HepG2 (cell line): ENCODE results near the gene MAPK9. TPM values are rescaled to one million over a fixed set of nuclear protein-coding genes. Genes with fewer than 3 reads are reported as not detected.

ENCODE experiments used
- ATAC-seq: fragments of 200-7000 bp; cut with Tn5 transposase; 3 replicates; pipeline ENCODE4 v1.9.1; 2020; ENCODE audit warnings: mild to moderate bottlenecking, moderate library complexity
- BruUV-seq: library from RNA; stranded (reverse); fragments of 400-500 nt; replicated peaks from 2 replicates; lab custom pipeline; 2021; lab: Mats Ljungman, UMichigan
- CTCF ChIA-PET: fragments of 300-600 bp; formaldehyde crosslinking; extraction: SDS; loops from one replicate; lab custom pipeline; 2021; ENCODE audit warnings: low total read pairs, inconsistent platforms, low intra/inter-chr PET ratio; lab: Yijun Ruan, JAX
- POLR2A ChIA-PET: fragments of 350-600 bp; sonication (Branson Sonifier 250); formaldehyde crosslinking; loops from one replicate; lab custom pipeline; 2020; ENCODE audit warnings: antibody characterized with exemption, inconsistent platforms; lab: Yijun Ruan, JAX
- DNase-seq: peaks from one replicate; pipeline ENCODE4 v3.0.0-alpha.2; 2015; ENCODE audit warnings: low spot score
- FAIRE-seq: peaks from 3 replicates; lab custom pipeline; 2011; peaks lifted over from hg19 to GRCh38; lab: Jason Lieb, UNC
- H2AFZ ChIP-seq: one replicate; pipeline ENCODE4 v1.6.1; 2011; ENCODE audit warnings: low read length, inconsistent platforms
- H3K27ac ChIP-seq: fragments of 300-600 bp; 3 replicates; pipeline ENCODE4 v1.8.0; 2011; ENCODE audit warnings: mixed run types, mild to moderate bottlenecking, mixed read lengths, low read length, inconsistent platforms; ENCODE audit not compliant: insufficient read depth; ENCODE audit errors: extremely low read length
- H3K27me3 ChIP-seq, 2 experiments: fragments of 200-600 bp in 1 of 2; 2 replicates in 1 of 2; 3 replicates in 1 of 2; pipeline versions ENCODE4 v1.6.0 to v1.8.0; 2011; ENCODE audit warnings: low read length in 2 of 2, mild to moderate bottlenecking in 2 of 2, moderate library complexity in 2 of 2, inconsistent platforms in 1 of 2; ENCODE audit not compliant: insufficient read depth in 2 of 2, control insufficient read depth in 1 of 2
- H3K36me3 ChIP-seq, 2 experiments: fragments of 200-600 bp in 1 of 2; replicated peaks in 1 of 2; 2 replicates in 1 of 2; 3 replicates in 1 of 2; pipeline versions ENCODE4 v1.5.1 to v1.8.0; 2011; ENCODE audit warnings: low read length in 2 of 2, inconsistent platforms in 1 of 2; ENCODE audit not compliant: insufficient read depth in 2 of 2, control insufficient read depth in 1 of 2
- H3K4me1 ChIP-seq: 2 replicates; pipeline ENCODE4 v1.5.1; 2012; ENCODE audit warnings: low read length, inconsistent platforms; ENCODE audit not compliant: insufficient read depth
- H3K4me2 ChIP-seq: 2 replicates; pipeline ENCODE4 v1.6.0; 2011; ENCODE audit warnings: low read depth, low read length, inconsistent platforms
- H3K4me3 ChIP-seq, 3 experiments: fragments of 200-600 bp in 1 of 3; sonication (generic), shearing (Covaris generic) in 1 of 3; replicated peaks in 1 of 3; 2 replicates each; pipeline ENCODE4 v1.5.1; 2011 to 2016; ENCODE audit warnings: low read length in 3 of 3, inconsistent platforms in 2 of 3, low read depth in 2 of 3, mild to moderate bottlenecking in 2 of 3, control low read depth in 1 of 3, mixed read lengths in 1 of 3; ENCODE audit not compliant: insufficient read depth in 1 of 3
- H3K79me2 ChIP-seq: one replicate; pipeline ENCODE4 v1.6.1; 2011; ENCODE audit warnings: low read length, inconsistent platforms; ENCODE audit not compliant: insufficient read depth
- H3K9ac ChIP-seq: 2 replicates; pipeline ENCODE4 v1.6.0; 2011; ENCODE audit warnings: mild to moderate bottlenecking, low read depth, low read length, inconsistent platforms; ENCODE audit not compliant: insufficient read depth
- H3K9me3 ChIP-seq: 2 replicates; pipeline ENCODE4 v1.5.1; 2012; ENCODE audit warnings: mild to moderate bottlenecking, low read length
- H4K20me1 ChIP-seq: 2 replicates; pipeline ENCODE4 v1.6.0; 2011; ENCODE audit warnings: inconsistent platforms, mild to moderate bottlenecking, low read length, moderate library complexity; ENCODE audit not compliant: insufficient read depth
- CENPT ChIP-seq: sonication (generic); formaldehyde crosslinking; IDR thresholded peaks from 2 replicates; pipeline ENCODE4 v1.8.0; 2022; ENCODE audit warnings: low read depth, mild to moderate bottlenecking, moderate library complexity, missing genetic modification reagents
- DPF2 ChIP-seq: sonication (generic); formaldehyde crosslinking; IDR thresholded peaks from 2 replicates; pipeline ENCODE4 v1.4.0; 2020; ENCODE audit warnings: mild to moderate bottlenecking, low read depth, missing genetic modification reagents, borderline replicate concordance
- ISL2 ChIP-seq: sonication (generic); formaldehyde crosslinking; IDR thresholded peaks from 2 replicates; pipeline ENCODE4 v1.5.0; 2020; ENCODE audit warnings: missing genetic modification reagents
- WGBS: methylation state at CpG from one replicate; pipeline ENCODE4 v1.1.6; 2017; ENCODE audit warnings: low lambda C conversion rate; 5-methylcytosine and 5-hydroxymethylcytosine counted together
- in situ Hi-C: cut with HindIII; loops from 2 replicates; pipeline ENCODE4 v1.10.0; 2017; ENCODE audit warnings: low pct_unique_long_range_greater_than_20kb; ENCODE audit not compliant: extremely low pct_ligation_motif_present
- intact Hi-C: fragments of 100-400 bp; cut with micrococcal nuclease; formaldehyde crosslinking; loops from one replicate; pipeline ENCODE4 v1.10.0; 2022; ENCODE audit not compliant: unreplicated experiment
- polyA plus RNA-seq, 8 experiments: library from polyadenylated mRNA; depleted of rRNA in 3 of 8; stranded (reverse) in 7 of 8; unstranded in 1 of 8; fragments of >200 nt; fragmentation: Illumina TruSeq in 4 of 8; extraction: Trizol in 4 of 8; gene quantifications; 2 replicates each; pipeline versions ENCODE4 v1.2.1 to v1.2.3, GENCODE V29; 2011 to 2016; ENCODE audit warnings: low read depth in 4 of 8, missing spikeins in 1 of 8, mixed read lengths in 1 of 8; ENCODE audit not compliant: insufficient read depth in 1 of 8
- total RNA-seq, 5 experiments: library from RNA; depleted of rRNA; stranded (reverse); fragments of >200 nt; fragmentation: Illumina TruSeq; extraction: Trizol; gene quantifications; 2 replicates each; pipeline ENCODE4 v1.2.3, GENCODE V29; 2016; ENCODE audit warnings: low read depth in 1 of 5
- TF ChIP-seq, protein P1 (sequence below): sonication (generic); formaldehyde crosslinking; IDR thresholded peaks from 2 replicates; pipeline ENCODE4 v1.4.0; 2020; ENCODE audit warnings: low read depth, mild to moderate bottlenecking, missing genetic modification reagents
- TF ChIP-seq, protein P2 (sequence below): sonication (generic); formaldehyde crosslinking; IDR thresholded peaks from 2 replicates; pipeline ENCODE4 v1.4.0; 2020; ENCODE audit warnings: missing genetic modification reagents

MAPK9 gene
- total and polyA plus RNA-seq, 2 of the 13 experiments (the other 11 are each of a cell fraction or from before 2014, with no cell fraction given): 30.1 to 56.1 TPM

DNA sequence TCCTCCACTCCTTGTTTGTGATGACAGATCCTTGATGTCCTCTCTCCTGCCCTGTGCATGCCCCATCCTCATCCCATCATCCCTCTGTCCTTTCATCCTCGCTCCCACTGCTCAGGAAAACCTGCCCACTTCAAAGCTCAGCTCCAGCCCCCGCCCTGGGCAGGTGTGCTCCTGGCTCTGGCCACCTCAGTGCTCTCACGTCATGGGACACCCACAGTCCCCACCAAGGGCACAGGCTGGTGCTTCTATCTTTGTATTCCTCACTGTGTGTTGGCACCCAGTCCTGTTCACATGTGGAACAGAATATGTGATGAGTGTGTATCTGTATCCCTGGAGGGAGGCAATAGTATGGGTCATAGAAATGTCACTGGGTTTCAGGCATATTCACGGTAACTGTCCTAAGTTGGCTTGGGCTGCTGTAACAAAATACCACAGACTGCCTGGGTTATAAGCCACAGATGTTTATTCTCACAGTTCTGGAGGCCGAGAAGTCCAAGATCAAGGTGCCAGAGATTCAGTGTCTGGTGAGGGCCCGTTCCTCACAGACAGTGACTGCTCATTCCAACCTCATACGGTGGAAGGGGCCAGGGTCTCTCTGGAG, 47.8 kb upstream of the MAPK9 start:
- in situ Hi-C loops: no loop called here
- H3K79me2 ChIP-seq: no peaks in the 10 kb centered on the region
- TF ChIP-seq, protein P1, sequence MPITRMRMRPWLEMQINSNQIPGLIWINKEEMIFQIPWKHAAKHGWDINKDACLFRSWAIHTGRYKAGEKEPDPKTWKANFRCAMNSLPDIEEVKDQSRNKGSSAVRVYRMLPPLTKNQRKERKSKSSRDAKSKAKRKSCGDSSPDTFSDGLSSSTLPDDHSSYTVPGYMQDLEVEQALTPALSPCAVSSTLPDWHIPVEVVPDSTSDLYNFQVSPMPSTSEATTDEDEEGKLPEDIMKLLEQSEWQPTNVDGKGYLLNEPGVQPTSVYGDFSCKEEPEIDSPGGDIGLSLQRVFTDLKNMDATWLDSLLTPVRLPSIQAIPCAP (CRISPR knock-in tag): no peak
- ChIA-PET CTCF (no interaction called here), POLR2A (no interaction called here)
- DNase-seq (no peak), FAIRE-seq (no peak), ATAC-seq (no peak)
- no peaks in the 10 kb centered on the region for H3K9me3 ChIP-seq
- H3K4me2 ChIP-seq: no peak overlapping the region
- H3K9ac ChIP-seq: no peak overlapping the region
- no peak overlapping the region for H3K4me3 ChIP-seq
- 31% methylated on average over 7 of the region's 7 CpGs for WGBS
- peaks cover 1 to 37% of the 10 kb centered on the region in 2 experiments; a peak in 2 of 5 replicates for H3K27me3 ChIP-seq
- intact Hi-C loops: no loop called here
- H3K4me1 ChIP-seq: no peaks in the 10 kb centered on the region
- no peak overlapping the region for H2AFZ ChIP-seq
- H3K27ac ChIP-seq: no peak overlapping the region
- no peaks in the 10 kb centered on the region for H3K36me3 ChIP-seq
- BruUV-seq: no TSS peak
- H4K20me1 ChIP-seq: no peaks in the 10 kb centered on the region

DNA sequence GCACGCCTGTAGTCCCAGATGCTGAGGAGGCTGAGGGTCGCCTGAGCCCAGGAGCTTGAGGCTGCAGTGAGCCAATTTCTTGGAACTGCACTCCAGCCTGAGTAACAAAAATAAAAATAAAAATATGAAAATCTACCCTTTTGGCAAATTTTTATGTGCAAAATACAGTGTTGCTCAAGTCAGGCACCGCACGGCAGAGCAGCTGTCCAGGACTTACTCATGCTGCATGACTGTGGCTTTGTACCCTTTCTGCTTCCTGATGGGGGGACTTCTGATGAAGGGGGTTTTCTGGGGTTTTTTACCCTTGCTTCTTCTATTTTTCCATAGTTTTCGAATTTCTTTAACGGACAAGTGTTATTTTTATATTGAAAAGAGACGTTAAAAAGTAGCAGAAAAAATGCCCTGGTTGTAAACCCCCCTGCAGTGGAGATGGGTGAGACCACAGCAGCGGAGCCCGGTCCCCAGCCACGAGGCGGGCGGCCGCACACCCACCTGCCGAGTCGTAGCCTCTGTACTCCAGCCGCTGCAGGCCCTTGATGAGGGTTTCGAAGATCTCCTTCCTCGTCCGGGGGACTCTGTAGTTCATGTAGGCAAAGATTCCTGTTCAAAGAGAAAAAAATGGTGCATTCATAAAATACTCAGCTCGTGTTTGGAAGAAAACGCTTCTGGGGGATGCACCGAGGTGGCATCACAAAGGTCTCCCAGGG, 46.3 kb upstream of the MAPK9 start:
- no peak overlapping the region for H3K4me3 ChIP-seq
- no peak overlapping the region for H3K4me2 ChIP-seq
- CTCF ChIA-PET: no interaction called here
- POLR2A ChIA-PET: no interaction called here
- no peaks in the 10 kb centered on the region for H3K9me3 ChIP-seq
- TF ChIP-seq, protein P2, sequence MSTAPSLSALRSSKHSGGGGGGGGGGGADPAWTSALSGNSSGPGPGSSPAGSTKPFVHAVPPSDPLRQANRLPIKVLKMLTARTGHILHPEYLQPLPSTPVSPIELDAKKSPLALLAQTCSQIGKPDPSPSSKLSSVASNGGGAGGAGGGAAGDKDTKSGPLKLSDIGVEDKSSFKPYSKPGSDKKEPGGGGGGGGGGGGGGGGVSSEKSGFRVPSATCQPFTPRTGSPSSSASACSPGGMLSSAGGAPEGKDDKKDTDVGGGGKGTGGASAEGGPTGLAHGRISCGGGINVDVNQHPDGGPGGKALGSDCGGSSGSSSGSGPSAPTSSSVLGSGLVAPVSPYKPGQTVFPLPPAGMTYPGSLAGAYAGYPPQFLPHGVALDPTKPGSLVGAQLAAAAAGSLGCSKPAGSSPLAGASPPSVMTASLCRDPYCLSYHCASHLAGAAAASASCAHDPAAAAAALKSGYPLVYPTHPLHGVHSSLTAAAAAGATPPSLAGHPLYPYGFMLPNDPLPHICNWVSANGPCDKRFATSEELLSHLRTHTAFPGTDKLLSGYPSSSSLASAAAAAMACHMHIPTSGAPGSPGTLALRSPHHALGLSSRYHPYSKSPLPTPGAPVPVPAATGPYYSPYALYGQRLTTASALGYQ: no peak
- TF ChIP-seq DPF2 (CRISPR knock-in tag) (no peak), CENPT (CRISPR knock-in tag) (no peak), ISL2 (CRISPR knock-in tag) (no peak)
- H3K36me3 ChIP-seq: no peaks in the 10 kb centered on the region
- WGBS: 47% methylated on average over 21 of the region's 22 CpGs
- peaks cover 2 to 32% of the 10 kb centered on the region in 2 experiments; a peak in 2 of 5 replicates for H3K27me3 ChIP-seq
- in situ Hi-C loops: no loop called here
- no peaks in the 10 kb centered on the region for H4K20me1 ChIP-seq
- no peak for ATAC-seq
- H3K9ac ChIP-seq: no peak overlapping the region
- H3K4me1 ChIP-seq: no peaks in the 10 kb centered on the region
- no peak overlapping the region for H2AFZ ChIP-seq
- intact Hi-C loops: no loop called here
- FAIRE-seq: no peak
- no peaks in the 10 kb centered on the region for H3K79me2 ChIP-seq
- BruUV-seq: no TSS peak
- no peak overlapping the region for H3K27ac ChIP-seq
- DNase-seq: no peak
